ENCODE results near the gene RAB30. TPM values are rescaled to one million over a fixed set of nuclear protein-coding genes. Genes with fewer than 3 reads are reported as not detected.

RAB30 gene
- total and polyA plus RNA-seq, 3 donors from 2014 or later = 11.4 to 13.1 (median 12.3) TPM

DNA sequence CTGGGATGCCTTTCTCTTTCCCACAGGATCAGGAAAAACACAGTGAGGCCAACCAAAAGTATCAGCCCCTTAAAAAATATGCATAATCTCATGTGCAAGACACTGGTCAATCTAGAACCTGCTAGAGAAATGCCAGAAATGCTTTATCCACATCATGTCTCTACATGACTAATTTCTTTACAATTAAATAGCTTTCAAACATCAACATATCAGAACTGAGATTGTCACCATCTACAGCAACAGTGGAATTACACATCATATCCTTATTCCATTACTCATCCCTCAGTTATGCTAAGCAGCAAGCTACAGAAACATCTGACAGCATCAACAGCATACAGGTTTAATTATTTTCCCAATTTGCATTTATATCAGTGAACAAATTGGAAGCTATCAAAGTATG lies 91.4 kb downstream of the RAB30 start:
- Histone ChIP-seq H3K4me3 (no peak overlapping the region), H3K36me3 (ENCODE audit: low read depth, missing control alignments) (no peaks in the 10 kb centered on the region), H3K9me3 (no peaks in the 10 kb centered on the region), H3K27ac (no peak overlapping the region), H3K4me1 (no peaks in the 10 kb centered on the region), H3K27me3 (no peaks in the 10 kb centered on the region)
- TF ChIP-seq CTCF (IDR thresholded peaks at IDR 0.05) = no peak
- intact Hi-C loops (cut with DNase I; ENCODE audit: low total_unique reads) = no loop called here
- no peak for DNase-seq

DNA sequence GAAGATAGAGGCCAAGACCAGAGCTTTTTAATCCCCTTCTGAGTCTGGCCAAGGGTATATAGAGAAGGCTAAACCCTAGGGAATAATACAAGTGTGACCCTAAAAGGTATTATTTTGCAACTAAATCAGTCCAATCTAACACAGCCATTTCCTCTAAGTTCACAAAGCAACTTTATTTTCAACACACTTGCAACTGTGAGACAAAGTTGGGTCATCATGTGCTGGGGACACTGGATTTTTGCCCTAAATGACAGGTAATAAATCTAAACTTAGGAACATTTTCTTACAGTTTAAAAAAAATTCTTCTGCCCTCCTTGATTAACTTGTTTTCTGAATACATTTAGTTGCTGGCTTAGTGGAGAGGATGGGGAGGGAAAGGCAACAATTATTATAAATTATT lies 91.9 kb downstream of the RAB30 start:
- Histone ChIP-seq H3K4me3 (no peak overlapping the region), H3K9me3 (no peaks in the 10 kb centered on the region), H3K27me3 (no peaks in the 10 kb centered on the region), H3K4me1 (no peaks in the 10 kb centered on the region), H3K27ac (no peak overlapping the region), H3K36me3 (ENCODE audit: low read depth, missing control alignments) (no peaks in the 10 kb centered on the region)
- intact Hi-C loops (cut with DNase I; ENCODE audit: low total_unique reads) = no loop called here
- DNase-seq = no peak
- TF ChIP-seq CTCF (IDR thresholded peaks at IDR 0.05) (no peak), POLR2A (IDR thresholded peaks at IDR 0.05) (no peak)

- Histone ChIP-seq H3K27me3 (no peaks in the 10 kb centered on the region), H3K4me3 (no peak overlapping the region), H3K36me3 (ENCODE audit: low read depth, missing control alignments) (no peaks in the 10 kb centered on the region), H3K4me1 (no peaks in the 10 kb centered on the region), H3K27ac (no peak overlapping the region), H3K9me3 (no peaks in the 10 kb centered on the region)
- WGBS, 2 donors = 88 to 92% methylated on average over 6 of the region's 6 CpGs
- intact Hi-C loops (cut with DNase I; ENCODE audit: low total_unique reads) = no loop called here
- no peak for DNase-seq
- TF ChIP-seq POLR2A (IDR thresholded peaks at IDR 0.05) (no peak), CTCF (IDR thresholded peaks at IDR 0.05) (no peak)
Observed at GRCh38 chr11:82978422-82979099, 93.1 kb downstream of the RAB30 start.

- no peak overlapping the region for H3K4me3 ChIP-seq
- TF ChIP-seq CTCF (IDR thresholded peaks at IDR 0.05) (no peak), POLR2A (IDR thresholded peaks at IDR 0.05) (no peak)
- H3K4me1 ChIP-seq = no peaks in the 10 kb centered on the region
- H3K36me3 ChIP-seq (ENCODE audit: low read depth, missing control alignments) = no peaks in the 10 kb centered on the region
- no peaks in the 10 kb centered on the region for H3K27me3 ChIP-seq
- intact Hi-C loops (cut with DNase I; ENCODE audit: low total_unique reads) = no loop called here
- no peaks in the 10 kb centered on the region for H3K9me3 ChIP-seq
- H3K27ac ChIP-seq = no peak overlapping the region
- DNase-seq = no peak
Observed at GRCh38 chr11:82976786-82977185, 94.9 kb downstream of the RAB30 start.

DNA sequence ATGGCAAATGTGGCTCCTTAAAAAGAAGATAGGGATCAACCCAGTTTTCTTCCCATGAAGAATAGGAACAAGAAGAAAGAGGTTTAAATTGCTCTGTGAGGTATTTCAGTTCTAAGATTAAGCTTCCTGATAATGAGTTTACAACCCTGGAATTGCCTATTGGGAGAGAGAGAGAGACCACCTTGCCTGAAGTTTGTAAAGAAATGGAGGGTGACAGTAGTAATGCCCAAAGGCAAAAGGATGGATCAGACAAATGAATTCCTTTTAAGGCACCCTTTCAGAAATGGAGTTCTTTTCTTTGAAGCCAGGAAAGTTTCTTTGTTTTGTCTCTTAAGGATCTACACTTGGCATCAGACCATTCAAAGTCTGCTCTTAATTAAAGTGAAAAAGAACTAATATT lies 95.8 kb downstream of the RAB30 start:
- intact Hi-C loops (cut with DNase I; ENCODE audit: low total_unique reads) = no loop called here
- DNase-seq = no peak

More for the DNA sequence above, 95.8 kb downstream of the RAB30 start:
- no peak overlapping the region for H3K27ac ChIP-seq
- H3K9me3 ChIP-seq = no peaks in the 10 kb centered on the region
- H3K4me1 ChIP-seq = no peaks in the 10 kb centered on the region
- H3K27me3 ChIP-seq = no peaks in the 10 kb centered on the region
- H3K36me3 ChIP-seq (ENCODE audit: low read depth, missing control alignments) = no peaks in the 10 kb centered on the region
- H3K4me3 ChIP-seq = no peak overlapping the region
- no peak for TF ChIP-seq CTCF (IDR thresholded peaks at IDR 0.05)
- no peak for TF ChIP-seq POLR2A (IDR thresholded peaks at IDR 0.05)
